NCI-H446 treated with DMSO at 0.1 percent for 48 hours (cell line): Measurements from ENCODE around the gene TP53TG5.

Experiments
- DNase-seq: peaks from one replicate; lab custom pipeline; 2025; lab: John Stamatoyannopoulos, UW

Gene TP53TG5

GRCh38 chr20:45323731-45324130, 54.4 kb downstream of the TP53TG5 start:
- no peak for DNase-seq

- no peak for DNase-seq
These were observed 55.2 kb downstream of the TP53TG5 start for GRCh38 chr20:45322952-45323383.
